ENCODE results near the gene TNNI3K. TPM values are rescaled to one million over a fixed set of nuclear protein-coding genes. Genes with fewer than 3 reads are reported as not detected.

The TNNI3K gene
- total and polyA plus RNA-seq, 9 of the 15 experiments (the other 6 are each of a cell fraction or from before 2014, with no cell fraction given): 0.21 to 0.53 (median 0.32) TPM; not detected in 5

DNA sequence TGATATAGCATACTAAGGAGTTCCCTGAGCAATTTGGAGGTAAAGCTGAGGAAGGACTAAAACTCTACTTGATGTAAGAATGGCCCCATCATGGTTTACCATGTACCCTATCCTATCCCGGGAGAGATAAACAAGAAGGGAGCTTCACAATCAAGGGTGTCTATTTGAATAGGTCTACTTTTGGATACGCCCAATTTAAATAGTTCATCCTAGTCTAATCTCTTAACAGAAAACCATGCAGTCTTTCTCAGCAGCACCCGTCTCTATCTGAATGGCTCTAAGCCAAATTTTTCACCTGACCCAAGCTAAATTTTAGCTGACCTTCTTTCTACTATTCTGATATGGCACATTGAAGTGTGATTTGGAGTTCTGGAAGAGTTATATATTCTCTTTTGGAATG, 122.0 kb downstream of the TNNI3K start:
- Histone ChIP-seq H3K9ac (ENCODE audit: insufficient read depth in 1 of 2, low read depth in 2 of 2, low read length in 2 of 2) (no peak overlapping the region), H2AFZ (ENCODE audit: low read depth, low read length) (no peak overlapping the region), H3K4me2 (ENCODE audit: insufficient read depth, low read length) (no peak overlapping the region), H4K20me1 (replicated peaks; ENCODE audit: control insufficient read depth, insufficient read depth, low read length) (no peaks in the 10 kb centered on the region), H3K9me1 (ENCODE audit: control insufficient read depth, insufficient read depth, low read length) (no peaks in the 10 kb centered on the region), H3K4me1 (replicated peaks in 1 of 2; ENCODE audit: control insufficient read depth in 2 of 2, insufficient read depth in 2 of 2, low read length in 2 of 2) (no peaks in the 10 kb centered on the region), H3K79me2 (ENCODE audit: control insufficient read depth, insufficient read depth, low read length) (no peaks in the 10 kb centered on the region), H3K4me3 (no peak overlapping the region), H3K27me3 (ENCODE audit: control insufficient read depth in 2 of 2, insufficient read depth in 2 of 2, low read length in 2 of 2) (no peaks in the 10 kb centered on the region), H3K9me3 (replicated peaks; ENCODE audit: control insufficient read depth, insufficient read depth, low read depth, low read length) (no peaks in the 10 kb centered on the region; the same call in 1 of the 2 replicates), H3K36me3 (ENCODE audit: control insufficient read depth, insufficient read depth, low read length) (no peaks in the 10 kb centered on the region), H3K27ac (ENCODE audit: extremely low read depth, low read depth, low read length) (no peak overlapping the region)
- ATAC-seq: no peak
- no peak for FAIRE-seq
- WGBS (ENCODE audit: insufficient coverage, low coverage, missing lambda C conversion rate): 2% methylated on average over 3 of the region's 3 CpGs
- intact Hi-C loops (cut with micrococcal nuclease): no loop called here
- TF ChIP-seq ZFP1 (CRISPR knock-in tag; IDR thresholded peaks at IDR 0.05) (no peak), HLTF (IDR thresholded peaks at IDR 0.05) (no peak), HDGF (IDR thresholded peaks at IDR 0.05) (no peak), NCOR1 (IDR thresholded peaks at IDR 0.05) (no peak), FOSL1 (tag; conservative IDR thresholded peaks at IDR 0.05) (no peak), ILK (tag; IDR thresholded peaks at IDR 0.05; ENCODE audit: borderline replicate concordance, low read depth) (no peak), CHD2 (IDR thresholded peaks at IDR 0.05; ENCODE audit: low read depth, low read length) (no peak), SRSF9 (IDR thresholded peaks at IDR 0.05; ENCODE audit: borderline replicate concordance, low read depth, low read length) (no peak), ZNF324 (CRISPR knock-in tag; IDR thresholded peaks at IDR 0.05) (no peak), TAF7 (tag; IDR thresholded peaks at IDR 0.05) (no peak), TRIM24 (IDR thresholded peaks at IDR 0.05) (no peak), NFE2 (IDR thresholded peaks at IDR 0.05; ENCODE audit: low read depth) (no peak)
- DNase-seq (ENCODE audit: extremely low read depth in 1 of 4, low spot score in 3 of 4): no peak
- in situ Hi-C loops (cut with MboI): no loop called here
- POLR2A ChIA-PET: no interaction called here
- BruUV-seq (replicated peaks): no TSS peak
- CTCF ChIA-PET (ENCODE audit: low intra/inter-chr PET ratio): no interaction called here

Measured in K562 (cell line).